Peyer's patch (tissue), 4 donors: ENCODE measurements around the gene GSAP.

Source experiments
- POLR2A ChIP-seq, 2 donors: fragments of 450-650 bp; IDR thresholded peaks; one replicate each; pipeline ENCODE4 v1.5.1; 2017; ENCODE audit warnings: antibody characterized with exemption in 2 of 2, mild to moderate bottlenecking in 2 of 2, moderate library complexity in 2 of 2
- TF ChIP-seq, protein P1 (sequence below), 6 experiments: fragments of 450-650 bp in 4 of 6; fragments of 200-600 bp in 2 of 6; sonication (generic) in 1 of 6; IDR thresholded peaks; one replicate each; pipeline ENCODE4 v1.5.1; 2017 to 2019; ENCODE audit warnings: antibody characterized with exemption in 6 of 6, mild to moderate bottlenecking in 3 of 6, moderate library complexity in 1 of 6

- TF ChIP-seq, protein P1, sequence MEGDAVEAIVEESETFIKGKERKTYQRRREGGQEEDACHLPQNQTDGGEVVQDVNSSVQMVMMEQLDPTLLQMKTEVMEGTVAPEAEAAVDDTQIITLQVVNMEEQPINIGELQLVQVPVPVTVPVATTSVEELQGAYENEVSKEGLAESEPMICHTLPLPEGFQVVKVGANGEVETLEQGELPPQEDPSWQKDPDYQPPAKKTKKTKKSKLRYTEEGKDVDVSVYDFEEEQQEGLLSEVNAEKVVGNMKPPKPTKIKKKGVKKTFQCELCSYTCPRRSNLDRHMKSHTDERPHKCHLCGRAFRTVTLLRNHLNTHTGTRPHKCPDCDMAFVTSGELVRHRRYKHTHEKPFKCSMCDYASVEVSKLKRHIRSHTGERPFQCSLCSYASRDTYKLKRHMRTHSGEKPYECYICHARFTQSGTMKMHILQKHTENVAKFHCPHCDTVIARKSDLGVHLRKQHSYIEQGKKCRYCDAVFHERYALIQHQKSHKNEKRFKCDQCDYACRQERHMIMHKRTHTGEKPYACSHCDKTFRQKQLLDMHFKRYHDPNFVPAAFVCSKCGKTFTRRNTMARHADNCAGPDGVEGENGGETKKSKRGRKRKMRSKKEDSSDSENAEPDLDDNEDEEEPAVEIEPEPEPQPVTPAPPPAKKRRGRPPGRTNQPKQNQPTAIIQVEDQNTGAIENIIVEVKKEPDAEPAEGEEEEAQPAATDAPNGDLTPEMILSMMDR (IDR thresholded peaks at IDR 0.05), result no peak
- no peak for TF ChIP-seq POLR2A (IDR thresholded peaks at IDR 0.05)
Observed at GRCh38 chr7:77395626-77396025, 20.5 kb downstream of the GSAP start.
